ENCODE results near the gene FAAP20.

GRCh38 chr1:2151252-2151651 lies 43.3 kb downstream of the FAAP20 start:
- TF ChIP-seq CTCF (IDR thresholded peaks at IDR 0.05; ENCODE audit: poor library complexity, severe bottlenecking) (no peak), POLR2AphosphoS5 (IDR thresholded peaks at IDR 0.05) (no peak), TAF1 (IDR thresholded peaks at IDR 0.05; ENCODE audit: low read depth) (no peak)
